Panc1 (cell line): Measurements from ENCODE around the gene TXNL1.

Source experiments
- CTCF ChIP-seq: fragments of 450-650 bp; IDR thresholded peaks from 2 replicates; pipeline ENCODE4 v1.5.1; 2017; ENCODE audit warnings: mild to moderate bottlenecking
- REST ChIP-seq, 2 experiments: IDR thresholded peaks; 2 replicates each; pipeline ENCODE4 v1.6.1; 2011 to 2012; ENCODE audit warnings: low read depth in 2 of 2, control low read depth in 1 of 2, low read length in 1 of 2, mild to moderate bottlenecking in 1 of 2, moderate library complexity in 1 of 2; ENCODE audit not compliant: insufficient read depth in 1 of 2
- TCF7L2 ChIP-seq: IDR thresholded peaks from 2 replicates; pipeline ENCODE4 v1.6.1; 2011; ENCODE audit warnings: mild to moderate bottlenecking, low read depth, low read length, inconsistent platforms

GRCh38 chr18:56593906-56594305, 44.5 kb downstream of the TXNL1 start:
- no peak for TF ChIP-seq CTCF
- TF ChIP-seq REST (IDR thresholded peaks at IDR 0.05; ENCODE audit: insufficient read depth in 1 of 2, low read depth in 2 of 2, low read length in 1 of 2): no peak
- no peak for TF ChIP-seq TCF7L2
